Activated CD8-positive, alpha-beta memory T cell treated with anti-CD3 and anti-CD28 coated beads for 48 hours (primary cell): ENCODE measurements around the gene RFC2.
A peak's percentile ranks its signal among the peaks of the same experiment; 100 is the strongest.
"Not testable (repeated sequence)": the region's sequence is repeated elsewhere in the genome, so short reads cannot be mapped to it uniquely, and the experiment has no call there.

Experiments
- DNase-seq, 3 experiments: peaks; one replicate each; pipeline ENCODE4 v3.0.0-alpha.2; 2020; ENCODE audit warnings: low read depth in 2 of 3, low spot score in 2 of 3

Gene RFC2

GRCh38 chr7:74219416-74219815, 34.8 kb downstream of the RFC2 start:
- DNase-seq, result no peak

GRCh38 chr7:74218343-74218698, 35.9 kb downstream of the RFC2 start:
- no peak for DNase-seq

- DNase-seq, result no peak
Observed at GRCh38 chr7:74217455-74218342, 36.5 kb downstream of the RFC2 start.

GRCh38 chr7:74216361-74216761, 37.8 kb downstream of the RFC2 start:
- no peak for DNase-seq

GRCh38 chr7:74215921-74216320, 38.3 kb downstream of the RFC2 start:
- DNase-seq, result no peak

- no peak for DNase-seq
Observed at GRCh38 chr7:74214816-74215630, 39.2 kb downstream of the RFC2 start.

- no peak for DNase-seq
Observed at GRCh38 chr7:74212661-74213060, 41.5 kb downstream of the RFC2 start.

GRCh38 chr7:74208241-74208640, 46.0 kb downstream of the RFC2 start:
- DNase-seq, result not testable (repeated sequence)

GRCh38 chr7:74207586-74207985, 46.6 kb downstream of the RFC2 start:
- no peak for DNase-seq

- peak; percentile 53 to 89 (median 89) for DNase-seq
Observed at GRCh38 chr7:74206589-74207120, 47.5 kb downstream of the RFC2 start.

GRCh38 chr7:74206052-74206451, 48.1 kb downstream of the RFC2 start:
- not testable (repeated sequence) for DNase-seq

GRCh38 chr7:74203956-74204618, 50.1 kb downstream of the RFC2 start:
- no peak for DNase-seq

- no peak for DNase-seq
Observed at GRCh38 chr7:74202841-74203556, 51.2 kb downstream of the RFC2 start.

GRCh38 chr7:74199551-74200355, 54.4 kb downstream of the RFC2 start:
- no peak for DNase-seq

- no peak for DNase-seq
Observed at GRCh38 chr7:74197449-74198124, 56.6 kb downstream of the RFC2 start.

- DNase-seq, result not testable (repeated sequence)
Observed at GRCh38 chr7:74195968-74196654, 58.1 kb downstream of the RFC2 start.

GRCh38 chr7:74195139-74195860, 58.9 kb downstream of the RFC2 start:
- not testable (repeated sequence) for DNase-seq

GRCh38 chr7:74194686-74195085, 59.5 kb downstream of the RFC2 start:
- no peak for DNase-seq
